NCI-H460 (cell line): Measurements from ENCODE around the gene RNF10. TPM values are rescaled to one million over a fixed set of nuclear protein-coding genes. Genes with fewer than 3 reads are reported as not detected.
A peak's percentile ranks its signal among the peaks of the same experiment; 100 is the strongest.

Experiments used
- DNase-seq: peaks from one replicate; pipeline ENCODE4 v3.0.0-alpha.2; 2016; ENCODE audit warnings: low read depth; ENCODE audit errors: extremely low read depth
- total RNA-seq: library from RNA; depleted of rRNA; stranded (reverse); fragments of >200 nt; shearing (Covaris generic); gene quantifications from 2 replicates; pipeline ENCODE4 v1.2.3, GENCODE V29; 2014

Gene RNF10
- total RNA-seq, 1 experiment from 2014 or later, result 90.8 TPM

GRCh38 chr12:120573560-120573959 lies 39.4 kb downstream of the RNF10 start:
- DNase-seq, result no peak

DNA sequence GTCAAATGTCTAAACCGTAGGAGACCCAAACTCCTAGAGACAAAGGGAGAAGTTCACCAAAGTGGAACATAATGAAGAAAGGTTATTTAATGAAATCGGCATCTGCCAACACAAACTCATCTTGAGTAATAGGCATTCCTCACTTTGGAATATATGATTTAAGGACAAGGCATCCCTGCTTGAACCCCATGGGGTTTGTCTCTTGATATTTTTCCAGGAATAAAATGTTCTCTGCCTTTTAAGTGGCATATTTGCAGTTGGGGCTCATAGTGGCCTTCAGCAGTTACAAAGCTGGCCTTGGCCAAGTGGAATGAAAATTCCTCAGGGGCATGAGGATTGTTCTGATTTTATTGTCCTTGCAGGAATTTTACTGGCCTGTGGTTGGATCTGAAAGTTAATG lies 40.0 kb downstream of the RNF10 start:
- DNase-seq, result no peak

DNA sequence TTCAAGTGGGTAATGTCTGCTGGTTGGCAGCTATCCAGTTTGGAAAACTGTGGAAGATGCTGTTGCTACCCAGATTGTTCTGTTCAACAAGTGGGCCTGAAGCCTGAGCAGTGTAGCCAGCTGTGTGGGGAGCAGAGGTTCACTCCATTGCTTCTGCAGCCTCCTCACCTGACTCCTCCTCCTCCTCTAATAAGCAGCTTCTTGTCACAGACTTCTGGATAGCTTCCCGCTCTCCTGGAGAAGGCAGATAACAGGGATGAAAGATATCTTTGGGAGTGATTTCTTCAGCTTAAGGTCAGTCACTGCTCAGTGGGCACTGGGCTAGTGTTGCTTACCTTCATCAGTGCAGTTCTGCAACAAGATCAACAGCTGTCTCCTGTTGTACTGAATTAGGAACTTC lies 45.0 kb downstream of the RNF10 start:
- no peak for DNase-seq

GRCh38 chr12:120580787-120581723 lies 46.9 kb downstream of the RNF10 start, which contains the start of gene POP5:
Gene POP5 (minus strand): TSS chr12:120581402. CDS start chr12:120581362, 40 bp downstream.
- DNase-seq, result peak; percentile 98

- DNase-seq, result no peak
These were observed 47.8 kb downstream of the RNF10 start for GRCh38 chr12:120581998-120582397.

DNA sequence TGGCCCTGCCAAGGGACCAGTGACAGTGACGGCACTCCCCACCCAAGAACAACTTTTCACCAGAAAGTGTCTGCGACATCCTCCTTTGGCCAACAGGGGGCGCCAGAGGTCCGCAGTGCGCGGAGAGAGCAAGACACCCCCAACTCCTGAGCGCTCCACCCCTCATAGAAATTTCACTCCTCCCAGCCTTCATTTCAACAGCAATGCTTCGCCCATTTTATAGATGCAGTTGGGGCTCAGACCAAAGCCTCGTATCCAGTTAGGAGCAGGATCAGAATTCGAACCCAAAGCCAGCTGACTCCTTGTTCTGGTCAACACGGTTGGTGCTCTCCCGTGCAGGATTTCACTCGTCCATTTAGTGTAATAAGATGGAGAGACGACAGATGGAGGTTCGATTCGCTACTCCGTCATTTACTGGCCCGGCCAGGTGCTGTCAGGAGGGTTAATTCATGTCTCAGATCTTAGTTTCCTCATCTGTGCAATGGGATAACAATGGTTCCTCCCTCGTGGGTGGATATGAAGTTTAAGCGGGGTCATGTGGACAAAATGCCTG lies 49.4 kb downstream of the RNF10 start:
- DNase-seq, result peak; percentile 65

GRCh38 chr12:120584343-120585149 lies 50.4 kb downstream of the RNF10 start:
- no peak for DNase-seq

DNA sequence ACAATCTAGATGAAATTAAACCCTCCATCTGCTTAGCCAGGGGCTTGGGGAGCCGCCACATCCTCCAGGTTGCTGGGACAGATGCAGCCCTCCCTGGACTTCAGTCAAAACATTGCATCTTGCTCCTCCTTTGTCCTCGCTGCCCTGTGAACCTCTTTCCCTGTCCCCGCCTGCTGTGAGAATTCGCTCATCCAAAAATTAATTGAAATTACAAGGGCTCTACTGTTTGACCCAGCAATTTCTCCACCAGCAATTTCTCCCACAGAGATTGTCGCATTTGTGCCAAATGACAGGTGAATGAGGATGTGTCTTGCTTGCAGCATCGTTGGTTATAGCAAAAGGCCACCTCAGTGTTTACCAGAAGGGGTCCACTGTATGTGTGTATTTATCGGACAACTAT lies 52.0 kb downstream of the RNF10 start:
- no peak for DNase-seq

DNA sequence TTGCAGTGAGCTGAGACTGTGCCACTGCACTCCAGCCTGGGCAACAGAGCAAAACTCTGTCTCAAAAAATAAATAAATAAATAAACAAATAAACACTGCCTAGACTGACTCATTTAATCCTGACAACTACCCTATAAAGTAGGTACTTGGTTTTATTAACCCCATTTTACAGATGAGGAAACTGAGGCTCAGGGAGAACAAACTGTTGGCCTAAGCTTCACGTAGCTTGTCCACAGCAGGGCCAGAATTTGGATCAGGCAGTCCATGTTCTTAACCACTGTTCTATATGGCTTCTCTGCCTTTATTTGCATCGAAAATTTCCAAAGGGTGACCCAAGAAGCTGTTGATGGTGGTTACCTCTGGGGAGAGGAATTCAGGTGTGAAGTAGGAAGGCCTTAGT lies 52.7 kb downstream of the RNF10 start:
- no peak for DNase-seq

DNA sequence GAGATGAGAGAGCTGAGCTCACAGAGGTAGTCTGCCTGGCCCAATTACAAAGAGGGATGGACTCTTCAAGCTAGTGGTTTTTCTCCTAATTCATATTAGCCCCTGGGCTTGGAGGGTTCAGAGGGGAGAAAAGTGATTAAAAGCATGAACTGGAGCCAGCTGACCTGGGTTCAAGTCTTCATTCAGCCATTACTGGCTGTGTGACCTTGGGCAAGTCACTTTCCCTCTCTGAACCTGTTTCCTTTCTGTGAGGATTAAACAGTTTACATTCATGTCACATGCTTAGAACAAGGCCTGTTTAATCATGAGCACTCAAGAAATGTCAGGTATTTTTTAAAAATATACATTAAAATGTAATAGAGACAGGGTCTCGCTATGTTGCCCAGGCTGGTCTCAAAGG lies 54.2 kb downstream of the RNF10 start:
- no peak for DNase-seq

DNA sequence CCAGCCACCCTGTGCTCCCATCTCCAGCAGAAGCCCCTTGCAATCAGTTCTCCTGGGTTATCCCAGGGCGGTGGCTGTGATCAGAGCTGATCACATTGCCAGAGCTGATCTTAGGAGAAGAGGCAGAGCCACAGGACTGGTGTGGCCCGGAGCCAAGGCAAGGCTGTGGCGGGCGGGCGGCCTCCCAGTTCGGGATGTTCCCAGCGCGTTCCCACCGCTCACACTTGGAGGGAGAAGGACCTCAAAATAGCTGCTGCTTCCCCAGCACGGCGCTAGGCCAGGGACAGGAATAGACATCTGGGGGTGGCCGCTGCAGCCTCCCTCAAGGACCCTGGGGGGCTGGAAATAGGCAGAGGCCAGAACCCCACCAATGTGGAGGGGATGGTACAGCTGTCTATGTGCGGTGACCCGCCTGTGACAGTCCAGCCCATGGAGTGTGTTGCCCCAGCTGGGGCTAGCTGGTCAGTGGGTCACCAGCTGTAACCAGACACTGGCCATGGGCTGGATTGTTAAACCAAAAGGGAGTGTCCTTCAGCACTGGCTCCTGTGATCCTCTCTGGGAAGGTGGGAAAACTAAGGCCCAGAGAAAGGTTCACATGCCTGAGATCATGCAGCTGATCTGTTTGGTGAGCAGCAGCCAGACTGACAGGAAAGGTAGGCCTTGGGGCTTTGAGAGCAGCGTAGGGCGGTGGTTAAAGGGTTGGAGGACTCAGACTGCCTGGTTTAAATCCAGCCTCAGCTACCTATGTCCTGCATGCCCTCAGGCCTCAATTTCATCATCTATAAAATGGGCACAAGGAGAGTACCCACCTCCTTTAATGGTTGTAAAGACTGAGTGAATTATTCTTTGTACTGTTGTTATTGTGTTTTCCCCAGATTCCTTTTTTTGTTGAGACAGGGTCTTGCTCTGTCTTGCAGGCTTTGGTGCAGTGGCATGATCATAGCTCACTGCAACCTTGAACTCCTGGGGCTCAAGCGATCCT lies 55.1 kb downstream of the RNF10 start:
- DNase-seq, result no peak

DNA sequence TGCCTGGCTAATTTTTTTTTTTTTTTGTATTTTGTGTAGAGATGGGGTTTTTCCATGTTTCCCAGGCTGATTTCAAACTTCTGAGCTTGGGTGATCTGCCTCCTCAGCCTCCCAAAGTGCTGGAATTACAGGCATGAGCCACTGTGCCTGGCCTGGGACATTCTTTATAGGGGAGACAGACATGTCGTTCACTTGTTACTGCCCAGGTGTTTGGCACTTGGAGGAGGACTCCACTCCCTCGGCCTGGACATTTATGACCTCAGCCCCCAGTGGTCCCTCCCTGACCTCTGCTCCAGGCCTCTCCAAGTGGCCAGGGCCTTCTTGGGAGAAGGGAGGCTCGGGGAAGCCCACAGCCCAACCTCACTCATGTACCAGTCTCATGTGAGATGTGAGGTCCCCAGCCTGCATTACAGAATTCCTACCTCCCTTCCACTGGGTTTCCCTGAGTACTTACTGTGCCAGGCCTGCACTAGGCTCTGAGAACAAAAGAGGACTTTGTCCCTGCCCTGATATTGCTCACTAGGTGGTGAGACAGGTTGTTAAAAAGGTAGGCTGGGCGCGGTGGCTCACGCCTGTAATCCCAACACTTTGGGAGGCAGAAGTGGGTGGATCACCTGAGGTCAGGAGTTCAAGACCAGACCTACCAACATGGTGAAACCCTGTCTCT lies 56.7 kb downstream of the RNF10 start:
- DNase-seq, result no peak

- no peak for DNase-seq
These were observed 58.2 kb downstream of the RNF10 start for GRCh38 chr12:120592121-120593049.

DNA sequence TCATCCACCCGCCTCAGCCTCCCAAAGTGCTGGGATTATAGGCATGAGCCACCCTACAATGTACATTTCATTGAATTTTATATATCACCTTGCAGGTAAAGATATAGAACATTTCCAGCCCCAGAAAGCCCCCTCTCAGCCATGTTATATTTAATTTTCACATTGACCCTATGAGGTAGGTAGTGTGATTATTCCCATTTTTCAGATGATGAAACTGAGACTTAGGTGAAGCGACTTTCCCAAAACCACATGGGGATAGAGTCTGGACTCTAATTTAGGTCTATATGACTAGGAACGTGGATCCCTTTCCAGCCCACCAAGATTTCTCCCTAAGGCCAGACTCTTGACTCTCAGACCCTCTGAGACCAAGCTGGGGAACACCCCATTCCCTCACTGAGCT lies 62.7 kb downstream of the RNF10 start:
- DNase-seq, result no peak

GRCh38 chr12:120597861-120598260 lies 63.7 kb downstream of the RNF10 start:
- no peak for DNase-seq

- DNase-seq, result peak; percentile 40
These were observed 64.7 kb downstream of the RNF10 start for GRCh38 chr12:120598674-120599463.

DNA sequence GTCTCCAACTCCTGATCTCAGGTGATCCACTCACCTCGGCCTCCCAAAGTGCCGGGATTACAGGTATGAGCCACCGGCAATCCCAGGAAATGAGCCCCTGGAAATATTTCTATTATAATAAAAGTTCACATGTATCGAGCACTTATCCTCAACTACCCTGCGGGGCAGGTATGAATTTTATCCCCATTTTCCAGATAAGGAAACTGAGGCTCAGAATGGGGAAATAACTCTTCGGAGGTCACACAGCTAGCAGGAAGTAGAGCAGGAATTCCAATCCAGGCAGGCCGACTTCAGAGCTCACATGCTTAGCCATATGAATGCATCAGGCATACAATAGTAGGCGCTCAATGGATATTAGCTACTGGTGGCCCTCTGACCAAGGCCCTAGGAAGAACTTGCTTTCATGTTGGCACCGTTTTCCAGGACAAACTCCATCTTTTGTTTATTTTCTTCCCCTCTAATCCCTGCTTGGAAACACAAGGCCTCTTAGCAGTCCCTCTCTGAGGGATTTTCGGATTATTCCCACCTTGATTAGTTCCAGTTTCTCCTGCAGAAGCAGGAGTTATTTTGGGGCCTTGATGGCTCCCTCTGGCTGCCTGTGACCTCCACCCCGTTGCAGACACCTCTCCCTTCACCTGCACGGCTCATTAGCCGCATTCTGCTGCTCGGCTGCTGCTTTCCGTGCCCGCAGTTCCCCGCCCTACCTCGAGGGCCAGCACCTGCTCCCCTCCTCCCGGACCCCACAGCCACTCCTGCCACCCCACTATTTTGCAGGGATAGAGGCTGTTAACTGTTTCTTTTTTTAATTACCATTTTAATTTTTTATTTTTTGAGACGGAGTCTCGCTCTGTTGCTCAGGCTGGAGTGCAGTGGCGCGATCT lies 65.8 kb downstream of the RNF10 start:
- no peak for DNase-seq
